ENCODE results near the gene TYW3. TPM values are rescaled to one million over a fixed set of nuclear protein-coding genes. Genes with fewer than 3 reads are reported as not detected.

TYW3 gene
- total and polyA plus RNA-seq, 2 of the 8 experiments (the other 6 are each of a cell fraction or from before 2014, with no cell fraction given), result 6.9 to 31.4 TPM

DNA sequence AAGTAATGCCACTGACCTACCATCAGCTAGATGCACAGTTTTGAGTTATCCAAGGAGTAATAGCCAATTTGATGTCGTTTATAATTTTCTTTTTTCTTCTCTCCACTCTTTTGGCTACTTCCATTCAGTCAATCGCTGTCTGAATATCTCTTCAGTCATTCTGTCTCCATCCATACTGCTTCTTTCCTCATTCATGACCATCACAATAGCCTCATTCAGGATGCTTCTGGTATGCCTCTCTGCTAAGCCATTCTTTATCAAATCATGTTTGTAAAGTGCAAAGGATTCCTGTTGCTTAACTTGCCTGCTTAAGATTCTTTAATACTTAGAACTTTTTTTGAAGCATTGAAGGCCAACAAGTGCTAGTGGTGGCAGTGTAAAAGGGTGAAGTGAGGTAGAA lies 20.2 kb downstream of the TYW3 start:
- Histone ChIP-seq H2AFZ (ENCODE audit: low read length) (no peak overlapping the region), H2BK20ac (ENCODE audit: low read length) (no peak overlapping the region), H3K36me3 (ENCODE audit: control insufficient read depth in 2 of 4, insufficient read depth in 4 of 4, low read length in 3 of 4) (peaks cover 0 to 46% (median 12%) of the 10 kb centered on the region in 4 experiments; a peak in 6 of 8 replicates), H3K4ac (replicated peaks; ENCODE audit: insufficient read length, low read depth, low read length) (no peak overlapping the region), H3K4me1 (replicated peaks in 1 of 4; ENCODE audit: control insufficient read depth in 3 of 4, insufficient read depth in 4 of 4, low read length in 3 of 4) (peaks cover 0 to 2% (median 0%) of the 10 kb centered on the region in 4 experiments; a peak in 2 of 7 replicates), H2BK5ac (ENCODE audit: low read depth, low read length) (no peak overlapping the region), H3K27me3 (replicated peaks in 1 of 4; ENCODE audit: control insufficient read depth in 3 of 4, extremely low read depth in 1 of 4, insufficient read depth in 3 of 4, low read length in 3 of 4) (no peaks in the 10 kb centered on the region), H3K79me1 (ENCODE audit: low read depth, low read length) (no peaks in the 10 kb centered on the region), H3K79me2 (ENCODE audit: control insufficient read depth in 1 of 2, insufficient read depth in 2 of 2, low read length in 2 of 2) (no peaks in the 10 kb centered on the region), H4K5ac (ENCODE audit: insufficient read length, low read depth, low read length) (no peak overlapping the region), H2BK12ac (ENCODE audit: low read depth, low read length) (no peak overlapping the region), H3K23me2 (ENCODE audit: low read depth, low read length) (no peaks in the 10 kb centered on the region), H4K91ac (replicated peaks; ENCODE audit: insufficient read length, low read length) (no peak overlapping the region), H3K23ac (ENCODE audit: insufficient read length) (no peak overlapping the region), H3K4me2 (ENCODE audit: insufficient read depth in 1 of 2, low read depth in 2 of 2, low read length in 2 of 2) (peak overlapping the region in 1 of 2 experiments; percentile 29; a peak in 2 of 4 replicates), H3K56ac (replicated peaks; ENCODE audit: insufficient read length, low read depth, low read length) (no peak overlapping the region), H3K27ac (ENCODE audit: low read depth, low read length) (no peak overlapping the region), H3K4me3 (ENCODE audit: extremely low read depth in 1 of 4, insufficient read depth in 2 of 4, low read depth in 3 of 4, low read length in 4 of 4) (no peak overlapping the region; a peak in 1 of 8 replicates), H2BK15ac (ENCODE audit: low read length) (no peak overlapping the region), H4K20me1 (replicated peaks in 1 of 2; ENCODE audit: control insufficient read depth in 1 of 2, insufficient read depth in 2 of 2, low read length in 2 of 2) (no peaks in the 10 kb centered on the region), H3K14ac (ENCODE audit: insufficient read length) (no peak overlapping the region), H2AK5ac (ENCODE audit: low read depth, low read length) (no peak overlapping the region), H3K18ac (ENCODE audit: extremely low read depth, low read length) (no peak overlapping the region), H2BK120ac (replicated peaks; ENCODE audit: low read depth, low read length) (no peak overlapping the region), H3K9me3 (ENCODE audit: insufficient read depth in 2 of 2, low read depth in 1 of 2, low read length in 1 of 2) (peaks cover 13% of the 10 kb centered on the region in 2 experiments), H4K8ac (ENCODE audit: extremely low read depth, insufficient read depth, low read length) (no peak overlapping the region), H3K9ac (replicated peaks in 1 of 4; ENCODE audit: extremely low read depth in 1 of 4, low read depth in 3 of 4, low read length in 3 of 4) (no peak overlapping the region)
- WGBS, 2 experiments (ENCODE audit: extremely low coverage in 1 of 2, insufficient coverage in 1 of 2, insufficient read length in 1 of 2, insufficient replicate concordance in 2 of 2, low coverage in 1 of 2, low lambda C conversion rate in 2 of 2, missing lambda C conversion rate in 1 of 2), result 51% methylated on average over 2 of the region's 2 CpGs; no CpG with 5 or more reads in 1 of the 2 experiments
- POLR2A ChIA-PET (ENCODE audit: partially characterized antibody), result no interaction called here
- DNase-seq (ENCODE audit: low read depth in 1 of 2, low spot score in 2 of 2), result no peak
- FAIRE-seq, result peak; percentile 28
- CTCF ChIA-PET (ENCODE audit: partially characterized antibody), result interaction anchor here (1.5 kb wide), 1 partner anchor 15 kb away, joined by 4 read pairs; no protein-coding TSS in a partner anchor
- TF ChIP-seq CHD1 (IDR thresholded peaks at IDR 0.05; ENCODE audit: low read depth, low read length), result no peak
- TF ChIP-seq CREB1 (IDR thresholded peaks at IDR 0.05), result no peak
- no peak for TF ChIP-seq SIRT6 (IDR thresholded peaks at IDR 0.05; ENCODE audit: low read length)
- TF ChIP-seq BACH1 (IDR thresholded peaks at IDR 0.05; ENCODE audit: low read length), result no peak
- TF ChIP-seq KDM1A (IDR thresholded peaks at IDR 0.05; ENCODE audit: borderline replicate concordance, low read length), result no peak
- TF ChIP-seq CHD2 (IDR thresholded peaks at IDR 0.05; ENCODE audit: low read length), result no peak
- no peak for TF ChIP-seq TEAD4 (IDR thresholded peaks at IDR 0.05; ENCODE audit: low read depth, low read length)
- TF ChIP-seq HDAC6 (IDR thresholded peaks at IDR 0.05; ENCODE audit: low read depth, low read length), result no peak
- TF ChIP-seq TAF1 (IDR thresholded peaks at IDR 0.05; ENCODE audit: low read depth, low read length), result no peak
- TF ChIP-seq SIX5 (IDR thresholded peaks at IDR 0.05; ENCODE audit: low read depth, low read length), result no peak
